Astrocyte of the cerebellum (primary cell): ENCODE data around the gene RNF212B.
"Not testable (repeated sequence)": the region's sequence is repeated elsewhere in the genome, so short reads cannot be mapped to it uniquely, and the experiment has no call there.

Source experiments
- DNase-seq: peaks from one replicate; pipeline ENCODE4 v3.0.0-alpha.2; 2011; ENCODE audit warnings: low read depth
- H3K4me3 ChIP-seq: 2 replicates; pipeline ENCODE4 v1.5.1; 2011; ENCODE audit warnings: mild to moderate bottlenecking, low read depth, low read length, moderate library complexity
- in situ Hi-C: cut with HindIII; loops from 2 replicates; pipeline ENCODE4 v1.10.0; 2017; ENCODE audit warnings: low sequenced_read_pairs
- TF ChIP-seq, protein P1 (sequence below): IDR thresholded peaks from 2 replicates; pipeline ENCODE4 v1.5.1; 2012; ENCODE audit warnings: low read length, low read depth, moderate library complexity, mild to moderate bottlenecking; ENCODE audit errors: missing control alignments

The RNF212B gene, protein sequence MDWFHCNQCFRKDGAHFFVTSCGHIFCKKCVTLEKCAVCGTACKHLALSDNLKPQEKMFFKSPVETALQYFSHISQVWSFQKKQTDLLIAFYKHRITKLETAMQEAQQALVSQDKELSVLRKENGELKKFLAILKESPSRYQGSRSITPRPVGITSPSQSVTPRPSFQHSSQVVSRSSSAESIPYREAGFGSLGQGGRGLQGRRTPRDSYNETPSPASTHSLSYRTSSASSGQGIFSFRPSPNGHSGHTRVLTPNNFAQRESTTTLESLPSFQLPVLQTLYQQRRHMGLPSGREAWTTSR

DNA sequence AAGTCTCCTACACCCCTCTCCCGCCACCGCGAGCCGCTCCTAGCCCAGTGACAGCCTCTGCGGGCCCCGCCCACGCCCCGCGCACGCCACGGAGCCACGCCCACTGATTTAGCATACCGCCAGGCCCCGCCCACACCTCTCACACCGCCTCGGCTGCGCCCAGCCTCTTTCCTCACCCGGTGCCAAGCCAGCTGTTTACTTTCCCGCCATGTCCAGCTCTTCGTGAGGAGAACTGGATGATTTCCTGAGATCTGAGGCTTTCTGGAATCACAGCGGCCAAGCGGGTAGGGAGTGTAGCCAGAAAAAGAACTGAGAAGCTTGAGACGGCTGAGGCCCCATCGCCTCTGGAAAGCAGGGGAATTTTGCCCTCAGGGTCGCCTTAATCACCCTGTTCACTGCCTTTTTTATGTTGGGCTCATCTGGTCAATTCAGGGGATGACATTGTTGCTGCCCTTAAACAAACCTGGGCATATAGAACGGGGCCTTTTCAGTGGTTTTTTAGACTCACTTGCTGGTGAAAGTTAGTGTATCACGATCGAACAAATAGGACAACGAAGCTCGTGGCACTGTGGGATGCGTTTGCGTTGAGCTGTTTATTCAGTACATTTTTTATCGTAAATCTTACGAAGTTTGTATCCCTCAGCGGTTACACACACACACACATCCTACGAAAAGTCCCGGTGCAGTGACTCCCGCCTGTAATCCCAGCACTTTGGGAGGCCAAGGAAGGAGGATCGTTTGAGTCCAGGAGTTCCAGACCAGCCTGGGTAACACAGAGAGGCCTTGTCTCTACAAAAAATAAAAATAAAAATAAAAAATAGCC lies at the start of gene RNF212B:
TSS of gene RNF212B (plus strand) at position 165 of the 823 bp plus-strand sequence. CDS start 2,410 bp downstream, outside the sequence.
- in situ Hi-C loops, result no loop called here
- TF ChIP-seq, protein P1, sequence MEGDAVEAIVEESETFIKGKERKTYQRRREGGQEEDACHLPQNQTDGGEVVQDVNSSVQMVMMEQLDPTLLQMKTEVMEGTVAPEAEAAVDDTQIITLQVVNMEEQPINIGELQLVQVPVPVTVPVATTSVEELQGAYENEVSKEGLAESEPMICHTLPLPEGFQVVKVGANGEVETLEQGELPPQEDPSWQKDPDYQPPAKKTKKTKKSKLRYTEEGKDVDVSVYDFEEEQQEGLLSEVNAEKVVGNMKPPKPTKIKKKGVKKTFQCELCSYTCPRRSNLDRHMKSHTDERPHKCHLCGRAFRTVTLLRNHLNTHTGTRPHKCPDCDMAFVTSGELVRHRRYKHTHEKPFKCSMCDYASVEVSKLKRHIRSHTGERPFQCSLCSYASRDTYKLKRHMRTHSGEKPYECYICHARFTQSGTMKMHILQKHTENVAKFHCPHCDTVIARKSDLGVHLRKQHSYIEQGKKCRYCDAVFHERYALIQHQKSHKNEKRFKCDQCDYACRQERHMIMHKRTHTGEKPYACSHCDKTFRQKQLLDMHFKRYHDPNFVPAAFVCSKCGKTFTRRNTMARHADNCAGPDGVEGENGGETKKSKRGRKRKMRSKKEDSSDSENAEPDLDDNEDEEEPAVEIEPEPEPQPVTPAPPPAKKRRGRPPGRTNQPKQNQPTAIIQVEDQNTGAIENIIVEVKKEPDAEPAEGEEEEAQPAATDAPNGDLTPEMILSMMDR, result no peak
- peak within 1 kb of the TSS; percentile 12 for H3K4me3 ChIP-seq
- peak; percentile 79 for DNase-seq

DNA sequence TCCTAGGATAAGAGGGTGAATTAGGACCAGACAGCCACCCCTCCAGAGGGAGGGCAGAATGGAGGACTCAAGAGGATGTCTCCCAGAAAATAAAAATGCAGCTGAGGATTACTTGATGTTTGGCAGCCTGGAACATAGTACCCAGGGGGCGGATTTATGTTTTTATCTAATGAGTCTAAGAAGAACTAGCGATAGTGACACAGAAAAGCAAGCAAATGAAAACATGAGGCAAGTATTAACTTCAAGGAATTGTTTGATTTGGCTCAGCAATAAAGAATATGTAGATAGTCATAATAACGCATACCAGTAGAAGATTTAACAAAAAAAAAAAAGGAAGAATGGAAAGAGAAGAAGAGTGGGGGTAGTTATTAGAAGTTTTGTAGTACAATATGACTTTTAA lies 44.3 kb upstream of the RNF212B start:
- H3K4me3 ChIP-seq, result no peak overlapping the region
- TF ChIP-seq, protein P1, result no peak
- no peak for DNase-seq
- in situ Hi-C loops, result no loop called here

DNA sequence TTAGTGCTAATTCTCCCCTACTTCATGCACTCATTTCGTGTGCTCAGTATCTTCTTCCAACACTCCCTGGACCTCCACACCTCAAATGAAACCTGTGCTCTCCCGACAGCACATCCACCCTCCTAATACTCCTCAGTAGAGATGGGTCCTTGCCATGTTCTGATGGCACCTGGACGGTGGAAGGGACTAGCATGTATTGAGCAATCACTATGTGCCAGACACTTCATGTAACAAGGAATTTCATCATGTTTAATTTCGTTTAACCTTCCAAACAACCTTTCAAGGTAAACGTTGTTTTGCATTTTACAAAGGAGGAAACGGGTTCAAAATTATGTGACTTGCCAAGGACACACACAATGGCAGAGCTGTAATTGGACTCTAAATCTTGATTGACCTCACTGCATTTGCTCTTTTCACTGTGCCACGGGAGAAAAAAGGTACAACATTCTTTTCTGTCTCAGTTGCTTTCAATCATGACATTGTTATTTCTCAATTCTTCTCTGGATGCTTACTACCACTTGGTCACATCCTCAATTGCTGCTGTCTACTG lies 42.1 kb upstream of the RNF212B start:
- in situ Hi-C loops, result no loop called here
- DNase-seq, result no peak
- H3K4me3 ChIP-seq, result no peak overlapping the region
- TF ChIP-seq, protein P1, result no peak

DNA sequence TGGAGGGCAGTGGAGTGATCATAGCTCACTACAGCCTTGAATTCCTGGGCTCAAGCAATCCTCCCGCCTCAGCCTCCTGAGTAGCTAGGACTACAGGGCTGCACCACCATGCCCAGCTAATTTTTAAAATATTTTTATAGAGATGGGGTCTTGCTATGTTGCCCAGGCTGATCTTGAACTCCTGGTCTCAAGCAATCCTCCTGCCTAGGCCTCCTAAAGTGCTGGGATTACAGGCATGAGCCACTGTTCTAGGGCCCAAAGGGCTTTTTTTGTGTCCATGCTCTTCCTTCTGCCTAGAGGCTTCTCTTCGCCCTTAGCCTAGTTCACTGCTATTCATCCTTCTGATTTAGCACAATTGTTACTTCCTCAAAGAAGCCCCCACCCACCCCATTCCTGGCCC lies 41.2 kb upstream of the RNF212B start:
- in situ Hi-C loops, H3K4me3 ChIP-seq, DNase-seq: not testable (repeated sequence)

DNA sequence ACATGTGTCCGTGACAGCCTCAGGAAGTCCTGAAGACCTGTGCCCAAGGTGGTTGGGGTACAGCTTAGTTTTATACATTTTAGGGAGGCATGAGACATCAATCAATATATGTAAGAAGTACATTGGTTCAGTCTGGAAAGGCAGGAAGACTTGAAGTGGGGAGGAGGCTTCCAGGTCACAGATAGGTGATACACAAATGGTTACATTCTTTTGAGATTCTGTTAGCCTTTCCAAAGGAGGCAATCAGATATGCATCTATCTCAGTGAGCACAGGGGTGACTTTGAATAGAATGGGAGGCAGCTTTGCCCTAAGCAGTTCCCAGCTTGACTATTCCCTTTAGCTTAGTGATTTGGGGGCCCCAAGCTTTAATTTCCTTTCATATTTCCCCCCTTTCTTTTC lies 38.6 kb upstream of the RNF212B start:
- H3K4me3 ChIP-seq, in situ Hi-C loops, DNase-seq: not testable (repeated sequence)

DNA sequence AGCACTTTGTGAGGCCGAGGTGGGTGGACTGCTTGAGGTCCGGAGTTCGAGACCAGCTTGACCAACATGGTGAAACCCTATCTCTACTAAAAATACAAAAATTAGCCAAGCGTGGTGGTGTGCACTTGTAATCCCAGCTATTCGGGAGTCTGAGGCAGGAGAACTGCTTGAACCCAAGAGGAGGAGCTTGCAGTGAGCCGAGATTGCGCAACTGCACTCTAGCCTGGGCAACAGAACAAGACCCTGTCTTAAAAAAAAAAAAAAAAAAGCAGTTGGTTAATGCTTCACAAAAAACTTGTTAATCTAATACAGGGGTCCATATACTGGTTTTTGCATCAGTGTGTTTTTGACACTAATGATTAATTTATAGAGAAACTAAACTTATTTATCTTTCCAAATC lies 35.7 kb upstream of the RNF212B start:
- TF ChIP-seq, protein P1, result no peak
- in situ Hi-C loops, result no loop called here
- H3K4me3 ChIP-seq, result no peak overlapping the region
- no peak for DNase-seq

DNA sequence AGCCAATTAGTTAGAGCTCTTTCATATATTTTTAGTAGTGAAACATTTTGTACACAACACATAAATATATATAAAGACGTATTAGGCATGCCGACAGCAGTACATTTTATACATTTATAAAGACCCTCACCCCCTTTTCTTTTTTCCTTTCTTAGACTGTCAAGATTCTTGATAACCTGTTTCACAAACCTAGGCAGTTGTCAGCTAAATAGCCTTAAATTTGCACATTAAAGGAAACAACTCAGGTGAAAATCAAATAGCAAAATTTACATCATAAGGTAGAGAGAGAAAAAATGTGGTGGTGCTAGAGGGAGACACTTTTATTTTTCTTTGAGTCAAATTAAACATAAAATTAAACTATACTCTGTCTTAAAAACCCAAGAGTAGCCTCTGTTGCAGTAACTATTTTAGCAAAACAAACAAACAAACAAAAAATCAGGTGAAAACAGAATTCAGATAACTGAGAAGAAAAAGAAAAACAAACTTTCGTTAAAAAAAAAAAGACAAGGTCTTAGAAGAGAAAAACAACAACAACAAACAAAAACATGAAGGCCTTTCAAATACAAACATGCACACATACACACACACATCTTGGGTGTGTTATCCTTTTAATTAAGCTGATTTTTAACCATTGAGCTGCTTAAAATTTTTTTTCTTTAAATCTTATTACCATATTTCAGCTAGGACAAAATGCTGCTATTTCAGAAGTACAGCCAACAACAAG lies 31.2 kb upstream of the RNF212B start:
- no peak for DNase-seq
- in situ Hi-C loops, result no loop called here
- no peak overlapping the region for H3K4me3 ChIP-seq
- TF ChIP-seq, protein P1, result no peak
